RWPE1 (cell line): ENCODE measurements around the gene C17orf50.

Source experiments
- CTCF ChIA-PET: fragments of 350-600 bp; sonication (Branson Sonifier 250); formaldehyde crosslinking; extraction: SDS; loops from one replicate; lab custom pipeline; 2021; lab: Yijun Ruan, JAX
- POLR2A ChIA-PET: fragments of 400-600 bp; formaldehyde crosslinking; extraction: SDS; loops from one replicate; lab custom pipeline; 2020; ENCODE audit warnings: antibody characterized with exemption; ENCODE audit not compliant: low non-redundant PET; lab: Yijun Ruan, JAX
- DNase-seq: peaks from one replicate; pipeline ENCODE4 v3.0.0; 2012; ENCODE audit warnings: low spot score
- H3K27ac ChIP-seq: fragments of 450-650 bp; 2 replicates; pipeline ENCODE4 v1.5.1; 2017
- TF ChIP-seq, protein P1 (sequence below): fragments of 450-650 bp; conservative IDR thresholded peaks from 2 replicates; pipeline ENCODE4 v1.5.1; 2017; ENCODE audit warnings: low read depth, mild to moderate bottlenecking

Gene C17orf50

DNA sequence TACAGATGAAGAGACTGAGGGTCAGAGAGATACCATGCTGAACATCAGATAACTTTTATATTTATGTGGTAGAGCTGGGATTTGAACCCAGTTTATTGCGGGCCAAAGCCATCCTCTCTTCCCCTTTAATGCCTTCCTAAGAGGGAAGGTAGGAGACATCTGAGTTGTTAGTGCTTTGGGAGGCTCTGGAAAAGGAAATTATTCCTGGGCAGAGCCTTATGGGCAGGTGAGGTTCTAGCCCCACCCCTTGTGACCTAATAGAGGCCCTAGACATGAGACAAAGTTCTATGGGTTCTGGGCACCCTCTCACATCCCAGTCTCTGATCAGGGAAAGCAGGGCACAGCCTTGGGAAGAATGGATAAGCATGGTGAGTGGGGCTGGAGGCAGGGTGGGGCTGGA is at the start of gene C17orf50:
TSS of gene C17orf50 (plus strand) at position 301 of the 400 bp plus-strand sequence. CDS start at position 356, 55 bp downstream.
- DNase-seq, result no peak
- CTCF ChIA-PET, result interaction anchor here (0.6 kb wide), 1 partner anchor 20 kb away, joined by 5 read pairs; no protein-coding TSS in a partner anchor
- H3K27ac ChIP-seq, result no peak within 1 kb of the TSS
- TF ChIP-seq, protein P1, sequence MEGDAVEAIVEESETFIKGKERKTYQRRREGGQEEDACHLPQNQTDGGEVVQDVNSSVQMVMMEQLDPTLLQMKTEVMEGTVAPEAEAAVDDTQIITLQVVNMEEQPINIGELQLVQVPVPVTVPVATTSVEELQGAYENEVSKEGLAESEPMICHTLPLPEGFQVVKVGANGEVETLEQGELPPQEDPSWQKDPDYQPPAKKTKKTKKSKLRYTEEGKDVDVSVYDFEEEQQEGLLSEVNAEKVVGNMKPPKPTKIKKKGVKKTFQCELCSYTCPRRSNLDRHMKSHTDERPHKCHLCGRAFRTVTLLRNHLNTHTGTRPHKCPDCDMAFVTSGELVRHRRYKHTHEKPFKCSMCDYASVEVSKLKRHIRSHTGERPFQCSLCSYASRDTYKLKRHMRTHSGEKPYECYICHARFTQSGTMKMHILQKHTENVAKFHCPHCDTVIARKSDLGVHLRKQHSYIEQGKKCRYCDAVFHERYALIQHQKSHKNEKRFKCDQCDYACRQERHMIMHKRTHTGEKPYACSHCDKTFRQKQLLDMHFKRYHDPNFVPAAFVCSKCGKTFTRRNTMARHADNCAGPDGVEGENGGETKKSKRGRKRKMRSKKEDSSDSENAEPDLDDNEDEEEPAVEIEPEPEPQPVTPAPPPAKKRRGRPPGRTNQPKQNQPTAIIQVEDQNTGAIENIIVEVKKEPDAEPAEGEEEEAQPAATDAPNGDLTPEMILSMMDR, result no peak
- POLR2A ChIA-PET, result no interaction called here

DNA sequence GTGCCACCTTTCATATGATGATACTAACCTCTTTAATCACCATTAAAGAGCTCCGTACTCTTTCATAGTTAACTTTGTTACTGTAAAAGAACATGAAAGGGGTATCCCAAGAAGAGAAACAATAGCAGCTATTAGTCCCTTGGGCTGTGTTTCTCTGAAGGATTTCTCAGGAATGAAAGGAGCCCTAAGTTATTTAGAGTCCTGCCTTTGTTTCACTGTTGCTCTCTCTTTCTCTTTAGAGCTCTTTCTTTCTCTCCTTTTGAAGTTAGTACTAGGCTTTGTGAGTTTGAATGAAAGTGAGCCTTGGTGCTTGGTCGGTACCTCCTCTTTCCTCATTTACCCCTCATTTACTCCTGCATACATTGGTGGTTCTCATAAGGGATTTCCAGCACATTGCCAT is 49.7 kb upstream of the C17orf50 start:
- H3K27ac ChIP-seq, result no peak overlapping the region
- CTCF ChIA-PET, result interaction anchor here (0.9 kb wide), 1 partner anchor 37 kb away, joined by 3 read pairs; no protein-coding TSS in a partner anchor
- POLR2A ChIA-PET, result no interaction called here
- DNase-seq, result no peak
- TF ChIP-seq, protein P1, result no peak

DNA sequence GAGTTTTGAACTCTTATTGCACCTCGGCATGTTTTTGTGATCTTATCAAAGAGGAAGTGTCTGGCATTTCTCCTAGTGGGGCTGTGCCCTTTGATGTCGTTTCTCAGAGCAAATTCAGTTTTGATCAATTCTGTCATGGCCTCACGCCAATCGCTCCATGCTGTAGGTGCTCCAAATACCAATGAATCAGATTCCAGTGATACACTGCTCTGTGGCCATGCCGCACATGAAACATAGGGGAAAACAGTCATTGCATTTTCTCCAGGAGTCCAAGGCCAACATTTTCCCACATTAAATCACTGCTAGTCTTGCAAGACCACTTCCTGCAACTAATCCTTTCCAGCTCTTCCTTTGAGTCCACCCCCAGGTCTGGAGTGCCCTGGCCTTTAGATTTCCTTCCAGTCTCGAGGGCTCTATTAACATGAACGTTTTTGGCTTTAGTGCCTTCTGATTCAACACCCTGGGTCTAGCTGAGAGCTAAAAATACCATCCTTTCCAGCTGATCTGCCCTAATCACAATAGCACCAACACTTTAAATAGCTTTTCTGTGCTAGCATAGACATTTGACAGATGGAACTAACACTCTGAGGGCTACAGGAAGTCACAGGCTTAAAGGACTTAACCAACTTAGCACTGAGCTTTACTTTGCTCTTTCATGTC is 47.5 kb upstream of the C17orf50 start:
- ChIA-PET POLR2A (no interaction called here), CTCF (interaction anchor here (0.6 kb wide), 1 partner anchor 339 kb away, joined by 3 read pairs; no protein-coding TSS in a partner anchor)
- no peak for DNase-seq
- TF ChIP-seq, protein P1, result no peak
- no peak overlapping the region for H3K27ac ChIP-seq

DNA sequence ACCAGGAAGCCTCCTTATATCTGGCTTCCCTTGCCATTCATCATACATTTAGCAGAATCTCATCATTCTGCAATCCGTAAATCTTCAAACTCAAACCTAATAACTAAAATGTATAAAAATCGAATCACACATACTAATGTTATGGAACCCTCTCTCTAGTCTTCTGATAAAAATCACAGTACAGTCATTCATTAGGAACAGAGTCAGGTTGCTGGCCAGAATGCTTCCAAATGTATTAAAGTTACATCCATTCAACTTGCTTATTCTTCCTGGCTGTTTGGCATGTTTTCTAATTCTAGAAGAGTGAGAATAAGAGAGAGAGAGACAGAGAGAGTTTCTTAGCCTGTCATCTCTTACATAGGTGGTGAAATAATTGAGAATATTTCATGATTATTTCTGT is 45.7 kb upstream of the C17orf50 start:
- TF ChIP-seq, protein P1, result no peak
- CTCF ChIA-PET, result no interaction called here
- POLR2A ChIA-PET, result no interaction called here

DNA sequence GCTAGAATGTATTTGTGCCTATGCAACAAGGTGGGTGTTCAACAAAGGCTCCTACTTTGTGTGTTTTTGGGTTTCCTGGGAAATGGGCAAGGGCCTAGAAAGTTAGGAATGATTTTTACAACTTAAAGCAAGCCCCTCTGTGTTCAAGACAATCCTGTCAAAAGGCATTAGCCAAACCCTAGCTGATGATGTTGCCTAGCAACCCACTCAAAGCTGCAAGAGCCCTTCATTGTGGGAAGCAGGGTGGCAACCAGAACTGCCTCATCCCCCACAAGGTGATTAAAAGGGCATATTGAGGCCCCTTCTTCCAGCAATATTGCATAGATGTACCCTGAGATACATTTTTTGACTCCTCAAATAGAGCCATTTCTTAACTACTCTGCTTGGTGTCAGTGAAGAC is 45.3 kb upstream of the C17orf50 start:
- ChIA-PET POLR2A (no interaction called here), CTCF (interaction anchor here (0.7 kb wide), 1 partner anchor 15 kb away, joined by 4 read pairs; no protein-coding TSS in a partner anchor)

More for the DNA sequence above, 45.7 kb upstream of the C17orf50 start:
- H3K27ac ChIP-seq, result no peak overlapping the region
- no peak for DNase-seq

DNA sequence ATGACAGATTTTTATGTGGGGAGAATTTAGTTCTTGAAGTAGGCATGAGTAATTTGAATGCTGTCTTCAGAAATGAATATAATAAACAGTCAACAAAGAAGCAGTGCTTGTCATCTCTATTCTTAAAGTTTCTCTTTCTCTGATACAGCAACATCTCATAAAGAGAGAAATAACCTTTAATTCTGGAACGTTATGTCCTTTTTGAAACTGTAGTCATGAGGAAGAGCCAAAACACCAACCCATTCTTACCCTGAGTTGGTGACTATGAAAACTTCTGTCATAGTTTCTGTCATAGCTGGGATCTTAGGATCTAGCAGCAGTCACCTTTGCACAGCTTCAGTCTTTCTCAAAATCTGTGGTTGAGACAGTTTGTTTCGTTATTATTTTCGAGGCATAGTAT is 44.5 kb upstream of the C17orf50 start:
- TF ChIP-seq, protein P1, result no peak
- ChIA-PET CTCF (no interaction called here), POLR2A (no interaction called here)
- DNase-seq, result no peak
- no peak overlapping the region for H3K27ac ChIP-seq

More for the DNA sequence above, 45.3 kb upstream of the C17orf50 start:
- no peak for DNase-seq
- no peak overlapping the region for H3K27ac ChIP-seq
- TF ChIP-seq, protein P1, result no peak
